IPS-18a (cell line): ENCODE results near the gene AK1.
A peak's percentile ranks its signal among the peaks of the same experiment; 100 is the strongest.
"Not testable (repeated sequence)": the region's sequence is repeated elsewhere in the genome, so short reads cannot be mapped to it uniquely, and the experiment has no call there.

ENCODE experiments used
- H3K27ac ChIP-seq: one replicate; pipeline ENCODE4 v1.5.1; 2013; ENCODE audit warnings: low read length
- H3K27me3 ChIP-seq: one replicate; pipeline ENCODE4 v1.6.1; 2013; ENCODE audit warnings: mild to moderate bottlenecking, low read length; ENCODE audit not compliant: control insufficient read depth, insufficient read depth
- H3K36me3 ChIP-seq: one replicate; pipeline ENCODE4 v1.6.1; 2013; ENCODE audit warnings: low read depth, low read length; ENCODE audit not compliant: control insufficient read depth
- H3K4me1 ChIP-seq: one replicate; pipeline ENCODE4 v1.6.1; 2013; ENCODE audit warnings: low read depth, low read length; ENCODE audit not compliant: control insufficient read depth
- H3K4me3 ChIP-seq: one replicate; pipeline ENCODE4 v1.5.1; 2013; ENCODE audit warnings: low read length
- H3K9ac ChIP-seq: one replicate; pipeline ENCODE4 v1.6.1; 2013; ENCODE audit warnings: mild to moderate bottlenecking, low read length, moderate library complexity
- H3K9me3 ChIP-seq: one replicate; pipeline ENCODE4 v1.6.1; 2013; ENCODE audit warnings: low read depth, low read length; ENCODE audit not compliant: control insufficient read depth

AK1 gene

DNA sequence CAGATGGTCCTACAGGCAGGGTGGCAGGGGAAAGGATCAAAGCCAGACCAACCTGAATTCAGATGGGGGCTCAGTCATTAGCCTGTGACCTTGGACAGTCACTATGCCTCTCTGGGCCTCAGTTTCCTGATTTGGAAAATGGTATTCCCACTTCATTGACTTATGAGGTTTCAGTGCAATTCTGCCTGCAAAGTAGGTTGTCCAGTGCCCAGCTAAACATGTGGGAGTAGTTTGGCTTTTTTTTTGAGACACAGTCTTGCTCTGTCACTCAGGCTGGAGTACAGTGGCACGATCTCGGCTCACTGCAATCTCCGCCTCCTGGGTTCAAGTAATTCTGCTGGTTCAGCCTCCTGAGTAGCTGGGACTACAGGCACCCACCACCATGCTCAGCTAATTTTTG lies 40.9 kb downstream of the AK1 start:
- not testable (repeated sequence) for H3K4me1 ChIP-seq, H3K9ac ChIP-seq, H3K36me3 ChIP-seq, H3K4me3 ChIP-seq, H3K27me3 ChIP-seq, H3K27ac ChIP-seq, H3K9me3 ChIP-seq

DNA sequence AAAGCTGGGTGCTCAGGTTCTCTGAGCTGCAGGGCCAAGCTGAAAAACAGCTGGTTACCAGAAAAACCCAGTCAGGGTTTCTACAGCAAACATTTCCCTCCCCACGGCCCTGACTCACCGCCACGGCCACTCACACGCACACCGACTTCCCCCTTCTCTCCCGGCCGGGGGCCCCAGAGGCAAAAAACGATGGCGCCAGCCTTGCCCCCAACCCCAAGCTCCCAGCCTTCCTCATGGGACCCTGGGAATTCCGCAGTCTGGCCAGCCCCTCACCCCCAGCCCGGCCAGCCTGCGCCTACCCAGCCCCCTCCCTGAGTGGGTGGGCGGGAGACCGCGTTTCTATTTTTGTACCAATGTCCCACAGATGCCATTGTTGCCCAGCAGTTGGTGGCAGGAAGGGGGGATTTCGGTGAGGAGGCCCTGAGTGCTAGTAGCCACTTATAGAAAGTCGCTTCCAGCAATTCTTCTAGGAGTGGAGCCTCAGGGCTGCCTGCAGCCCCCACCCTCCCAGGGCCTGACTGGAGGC lies 41.4 kb downstream of the AK1 start:
- Histone ChIP-seq H3K36me3 (no peaks in the 10 kb centered on the region), H3K27ac (no peak overlapping the region), H3K9me3 (no peaks in the 10 kb centered on the region), H3K9ac (no peak overlapping the region), H3K4me1 (no peaks in the 10 kb centered on the region), H3K27me3 (no peaks in the 10 kb centered on the region), H3K4me3 (no peak overlapping the region)

DNA sequence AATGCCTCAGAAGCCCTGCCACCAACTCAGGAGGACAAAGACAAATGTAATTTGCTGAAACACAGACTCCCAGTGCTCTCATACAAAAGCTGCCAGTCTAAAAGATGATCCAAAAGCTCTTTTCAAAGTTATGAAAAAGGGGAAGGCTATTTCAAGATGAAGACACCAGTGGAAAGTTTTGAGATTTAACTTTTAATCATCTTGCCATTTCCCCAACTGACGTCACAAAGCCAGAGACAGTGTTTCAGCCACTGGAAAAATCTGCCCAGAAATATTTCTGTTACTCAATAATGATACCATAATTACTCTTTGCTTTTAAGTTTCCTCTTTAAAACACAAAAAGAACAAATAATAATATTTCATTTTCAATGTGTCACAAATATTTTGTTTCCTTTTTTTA lies 43.9 kb downstream of the AK1 start:
- Histone ChIP-seq H3K27ac (no peak overlapping the region), H3K36me3 (no peaks in the 10 kb centered on the region), H3K4me1 (peaks cover 6% of the 10 kb centered on the region), H3K27me3 (no peaks in the 10 kb centered on the region), H3K9me3 (no peaks in the 10 kb centered on the region), H3K9ac (no peak overlapping the region), H3K4me3 (no peak overlapping the region)

DNA sequence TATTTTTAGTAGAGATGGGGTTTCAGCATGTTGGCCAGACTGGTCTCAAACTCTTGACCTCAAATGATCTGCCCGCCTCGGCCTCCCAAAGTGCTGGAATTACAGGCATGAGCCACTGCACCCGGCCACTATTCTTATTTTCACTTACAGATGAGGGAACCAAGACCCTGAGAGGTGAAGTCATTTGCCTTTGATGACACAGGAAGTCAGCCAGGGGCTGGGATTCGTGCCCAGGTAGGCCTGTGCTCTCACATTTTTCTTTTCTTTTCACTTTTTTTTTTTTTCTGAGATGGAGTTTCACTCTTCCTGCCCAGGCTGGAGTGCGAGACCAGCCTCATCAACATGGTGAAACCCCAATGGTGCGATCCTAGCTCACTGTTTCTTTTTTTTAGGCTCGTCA lies 45.2 kb downstream of the AK1 start:
- peaks cover 7% of the 10 kb centered on the region for H3K4me1 ChIP-seq
- no peak overlapping the region for H3K27ac ChIP-seq
- no peak overlapping the region for H3K9ac ChIP-seq
- peaks cover 2% of the 10 kb centered on the region for H3K27me3 ChIP-seq
- no peaks in the 10 kb centered on the region for H3K9me3 ChIP-seq
- no peaks in the 10 kb centered on the region for H3K36me3 ChIP-seq
- no peak overlapping the region for H3K4me3 ChIP-seq

DNA sequence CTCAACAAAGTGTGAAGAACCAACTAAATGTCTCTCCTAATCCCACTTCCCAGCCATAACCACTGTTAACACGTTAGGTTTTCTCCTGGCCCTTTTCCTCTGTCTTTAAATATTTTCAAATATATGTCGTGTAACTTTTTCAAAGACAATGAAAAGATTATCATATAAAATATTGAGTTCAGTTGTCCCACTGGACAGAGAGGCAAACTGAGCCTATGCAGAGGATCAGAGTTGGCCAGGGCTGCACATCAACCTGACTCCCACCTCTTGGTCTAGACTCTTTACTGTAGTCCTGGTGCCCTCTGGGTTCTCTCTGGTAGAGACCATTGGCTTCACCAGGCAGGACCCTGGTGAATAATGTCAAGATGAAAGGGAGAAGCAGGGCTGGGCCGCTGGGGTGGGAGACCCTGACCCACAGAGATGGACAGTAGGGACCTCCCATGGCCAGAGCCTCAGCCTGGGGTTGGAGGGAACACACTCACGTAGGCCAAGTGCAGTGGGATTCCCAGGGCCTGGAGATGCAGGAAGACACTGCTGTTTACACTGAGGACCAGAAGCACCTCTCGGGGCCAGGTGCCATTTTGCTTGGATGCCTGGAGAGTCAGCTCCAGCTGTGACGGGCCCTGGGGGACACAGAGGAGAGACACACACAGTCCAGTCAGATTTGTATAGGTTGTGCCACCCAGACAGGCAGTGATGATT lies 48.1 kb downstream of the AK1 start:
- Histone ChIP-seq H3K9ac (no peak overlapping the region), H3K36me3 (no peaks in the 10 kb centered on the region), H3K4me3 (no peak overlapping the region), H3K9me3 (no peaks in the 10 kb centered on the region), H3K27me3 (peaks cover 16% of the 10 kb centered on the region), H3K4me1 (peaks cover 7% of the 10 kb centered on the region), H3K27ac (no peak overlapping the region)

DNA sequence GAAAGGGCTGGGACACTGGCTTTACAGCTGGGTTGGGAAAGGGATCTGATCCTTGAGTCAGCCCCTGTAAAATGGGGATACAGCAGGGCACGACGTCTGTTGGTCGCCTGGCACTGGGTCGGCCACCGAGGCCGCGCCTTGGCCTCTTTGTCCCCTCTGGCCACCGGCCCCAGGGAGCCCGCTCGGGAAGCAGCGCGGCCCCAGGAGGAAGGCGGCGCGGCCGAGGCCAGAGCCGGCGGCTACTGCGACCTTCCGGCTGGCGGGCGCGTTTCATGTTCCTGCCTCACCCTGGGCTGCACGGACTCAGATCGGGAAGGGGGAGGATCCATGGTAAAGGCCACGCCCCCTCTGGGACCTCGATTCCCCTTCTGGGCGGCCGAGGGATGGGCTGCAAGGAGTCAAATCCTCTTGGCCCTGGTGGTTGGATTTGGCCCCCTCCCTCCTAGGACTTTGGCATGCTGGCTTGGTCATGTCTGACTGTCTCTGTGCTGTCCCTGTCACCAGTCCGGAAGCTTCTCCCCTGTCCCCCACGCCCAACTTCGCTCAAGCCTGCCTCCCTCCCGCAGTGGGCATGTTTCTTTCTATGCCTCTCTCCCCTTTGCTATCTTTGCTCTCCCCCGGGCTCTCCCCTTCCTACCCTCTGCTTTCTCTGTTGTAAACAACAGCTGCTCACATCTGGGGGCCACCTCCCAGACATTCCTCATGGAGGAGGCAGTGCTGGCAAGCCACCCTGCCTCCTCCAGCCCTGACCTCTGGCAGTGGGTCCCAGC lies 49.0 kb downstream of the AK1 start:
- H3K36me3 ChIP-seq: no peaks in the 10 kb centered on the region
- peaks cover 7% of the 10 kb centered on the region for H3K4me1 ChIP-seq
- H3K27me3 ChIP-seq: peaks cover 16% of the 10 kb centered on the region
- peak overlapping the region; percentile 57 for H3K4me3 ChIP-seq
- peak overlapping the region; percentile 52 for H3K9ac ChIP-seq
- H3K27ac ChIP-seq: no peak overlapping the region
- H3K9me3 ChIP-seq: no peaks in the 10 kb centered on the region

DNA sequence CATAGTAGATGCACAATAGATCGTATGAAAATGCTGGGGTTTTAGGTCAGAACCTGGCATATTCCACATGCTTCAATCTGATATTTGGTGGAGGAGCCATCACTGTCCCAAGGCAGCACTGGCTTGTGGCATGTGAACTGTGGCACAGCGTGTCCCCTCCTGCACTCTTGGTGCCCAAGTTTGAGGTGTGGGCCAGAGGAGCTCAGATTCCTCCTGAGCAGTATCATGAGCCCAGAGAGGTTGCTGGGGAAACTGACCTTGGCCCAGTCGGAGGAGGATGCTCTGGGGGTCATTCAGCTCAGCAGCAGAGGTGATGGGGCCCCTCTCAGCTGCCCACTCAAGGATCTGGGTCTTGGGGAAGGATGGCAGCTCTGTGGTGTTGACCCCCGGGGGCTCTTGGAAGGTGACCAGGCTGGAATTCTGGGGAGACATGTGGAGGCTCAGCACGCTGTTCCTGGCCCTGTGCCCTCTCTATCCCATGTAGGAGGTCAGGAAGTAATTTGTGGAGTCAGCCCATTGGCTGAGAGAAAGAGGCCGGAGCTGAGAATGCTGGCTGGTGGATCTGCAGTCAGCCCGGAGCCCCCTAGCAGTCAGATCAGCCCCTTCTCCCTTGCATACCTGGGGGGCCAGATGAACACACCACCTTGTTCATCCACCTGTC lies 51.1 kb downstream of the AK1 start:
- H3K9ac ChIP-seq: no peak overlapping the region
- no peak overlapping the region for H3K27ac ChIP-seq
- no peak overlapping the region for H3K4me3 ChIP-seq
- H3K36me3 ChIP-seq: no peaks in the 10 kb centered on the region
- no peaks in the 10 kb centered on the region for H3K9me3 ChIP-seq
- H3K27me3 ChIP-seq: peaks cover 16% of the 10 kb centered on the region
- H3K4me1 ChIP-seq: peaks cover 7% of the 10 kb centered on the region

DNA sequence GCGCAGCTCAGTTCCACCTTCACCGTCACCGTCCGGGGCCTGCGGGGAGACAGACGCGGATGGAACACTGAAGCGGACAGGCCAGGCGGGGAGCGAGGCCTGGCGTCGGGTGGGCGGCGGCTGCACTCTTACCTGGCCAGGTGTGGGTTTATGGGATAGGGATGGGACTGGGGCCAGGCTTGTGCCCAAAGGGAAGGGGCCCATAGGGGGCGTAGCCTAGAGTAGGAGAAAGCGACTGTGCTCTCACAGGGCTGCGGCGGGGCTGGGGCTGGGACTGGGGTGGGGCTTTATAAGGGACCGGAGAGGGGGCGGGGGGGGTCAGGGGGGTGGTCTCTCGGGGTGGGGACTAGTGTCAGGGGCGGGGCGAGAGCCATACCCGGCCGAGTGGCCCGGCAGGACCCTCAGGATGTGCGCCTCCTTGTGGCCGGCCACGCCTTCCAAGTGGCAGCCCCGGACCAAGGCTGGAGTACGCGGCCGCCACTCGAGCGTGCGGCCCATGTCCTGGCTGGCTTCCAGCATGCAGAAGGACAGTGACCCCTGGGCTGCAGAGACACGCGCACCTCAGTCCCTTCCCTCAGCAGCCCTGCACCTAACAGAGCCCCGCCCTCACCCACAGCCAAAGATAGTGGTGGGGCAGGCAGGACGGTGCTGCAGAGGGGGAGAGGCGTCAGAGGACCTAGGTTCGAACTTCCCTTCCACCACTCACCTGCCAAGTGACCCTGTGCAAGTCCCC lies 52.0 kb downstream of the AK1 start:
- H3K36me3 ChIP-seq: no peaks in the 10 kb centered on the region
- no peak overlapping the region for H3K9ac ChIP-seq
- no peak overlapping the region for H3K4me3 ChIP-seq
- H3K27me3 ChIP-seq: peaks cover 16% of the 10 kb centered on the region
- H3K27ac ChIP-seq: no peak overlapping the region
- H3K9me3 ChIP-seq: no peaks in the 10 kb centered on the region
- H3K4me1 ChIP-seq: peaks cover 7% of the 10 kb centered on the region

DNA sequence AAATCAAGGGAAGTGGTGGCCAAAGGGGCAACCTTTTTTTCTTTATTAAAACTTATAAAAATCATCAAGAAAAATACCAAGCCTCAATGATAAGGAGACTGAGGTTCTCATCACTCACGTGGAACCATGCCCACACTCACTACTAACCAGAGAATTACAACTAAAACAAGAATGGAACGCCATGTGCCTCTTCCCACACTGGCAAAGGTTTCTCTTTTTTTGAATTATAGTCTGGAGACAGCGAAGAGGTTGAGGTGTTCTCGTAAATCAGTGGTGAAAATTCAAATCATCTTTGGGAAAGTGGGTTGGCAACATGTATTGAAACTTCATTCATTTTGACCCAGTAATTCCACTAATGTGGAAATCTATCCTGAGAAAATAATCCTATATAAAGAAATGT lies 55.4 kb downstream of the AK1 start:
- Histone ChIP-seq H3K27ac (no peak overlapping the region), H3K9me3 (no peaks in the 10 kb centered on the region), H3K36me3 (no peaks in the 10 kb centered on the region), H3K27me3 (peaks cover 12% of the 10 kb centered on the region), H3K4me3 (no peak overlapping the region), H3K9ac (no peak overlapping the region), H3K4me1 (no peaks in the 10 kb centered on the region)

DNA sequence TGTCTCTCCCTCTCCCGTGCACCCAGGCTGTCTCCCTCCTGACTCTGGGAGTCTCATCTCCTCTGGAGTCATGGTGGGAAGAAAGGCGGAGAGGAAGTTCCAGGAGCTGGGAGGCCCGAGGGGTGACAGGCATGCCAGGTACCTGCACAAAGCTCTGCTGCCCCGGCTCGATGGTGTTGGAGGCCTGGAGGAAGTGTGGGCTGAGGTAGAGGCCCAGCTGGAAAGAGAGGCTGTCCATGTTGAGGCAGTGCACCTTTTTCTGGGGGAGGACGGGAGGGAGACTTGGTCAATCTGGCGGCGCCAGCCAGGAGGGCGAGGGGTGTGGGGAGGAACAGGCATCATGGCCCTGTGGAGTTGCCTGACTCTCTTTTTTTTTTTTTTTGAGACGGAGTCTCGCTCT lies 58.9 kb downstream of the AK1 start:
- Histone ChIP-seq H3K4me3 (no peak overlapping the region), H3K4me1 (no peaks in the 10 kb centered on the region), H3K36me3 (peaks cover 6% of the 10 kb centered on the region), H3K9ac (no peak overlapping the region), H3K9me3 (no peaks in the 10 kb centered on the region), H3K27ac (no peak overlapping the region), H3K27me3 (no peaks in the 10 kb centered on the region)

DNA sequence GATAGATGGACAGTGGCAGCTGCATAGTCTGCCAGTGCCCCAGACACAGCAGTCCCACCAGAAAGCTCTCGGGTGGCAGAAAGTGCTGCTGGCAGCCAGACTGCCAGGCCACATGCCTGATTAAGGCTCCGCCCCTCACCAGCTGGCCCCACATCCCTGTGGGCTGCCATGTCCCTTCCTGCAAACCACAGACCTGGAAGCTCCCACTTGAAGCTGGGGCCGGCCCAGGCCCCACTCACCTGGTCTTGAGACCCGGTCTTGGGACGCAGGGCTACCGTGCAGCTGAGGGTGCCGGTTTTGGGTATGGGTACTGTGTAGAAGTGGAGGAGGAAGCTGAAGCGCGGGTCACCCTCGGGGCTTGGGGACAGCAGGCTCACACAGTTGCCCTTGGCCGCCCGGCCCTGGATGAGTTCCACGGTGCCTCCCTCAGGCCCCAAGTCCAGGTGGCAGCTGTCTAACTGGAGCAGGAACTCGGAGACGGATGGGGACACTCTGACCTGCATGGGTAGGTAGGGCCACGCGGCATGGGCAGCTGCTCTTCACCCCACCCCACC lies 59.5 kb downstream of the AK1 start:
- Histone ChIP-seq H3K27me3 (no peaks in the 10 kb centered on the region), H3K4me3 (no peak overlapping the region), H3K36me3 (peaks cover 13% of the 10 kb centered on the region), H3K9ac (no peak overlapping the region), H3K9me3 (no peaks in the 10 kb centered on the region), H3K4me1 (no peaks in the 10 kb centered on the region), H3K27ac (no peak overlapping the region)
